Stimulated activated CD4-positive, alpha-beta T cell treated with anti-CD3 and anti-CD28 coated beads, Interleukin-2, amount 100 ng/mL, for 48 hours (primary cell): ENCODE measurements around the gene HRH4.

Experiments used
- DNase-seq, 2 donors: peaks; one replicate each; pipeline ENCODE4 v3.0.0-alpha.2; 2020

Gene HRH4

DNA sequence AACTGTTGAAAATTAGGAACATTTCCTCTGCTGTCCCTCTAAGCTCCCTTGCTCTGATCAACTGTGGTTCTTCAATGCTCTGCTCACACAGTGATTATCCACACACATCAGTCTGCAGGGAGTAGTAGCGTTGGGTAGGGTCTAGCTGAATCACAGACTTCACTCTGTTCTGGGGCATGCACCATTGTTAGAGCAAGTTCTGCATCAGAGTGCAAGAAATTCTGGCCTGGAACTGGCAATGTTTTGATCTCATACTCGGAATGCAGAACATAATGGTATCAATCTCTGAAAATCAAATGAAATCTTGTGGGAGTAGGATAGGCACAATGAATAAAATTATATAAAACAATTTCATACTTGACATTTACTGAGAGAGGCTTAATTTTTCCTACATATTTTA lies 55.3 kb downstream of the HRH4 start:
- DNase-seq = no peak

DNA sequence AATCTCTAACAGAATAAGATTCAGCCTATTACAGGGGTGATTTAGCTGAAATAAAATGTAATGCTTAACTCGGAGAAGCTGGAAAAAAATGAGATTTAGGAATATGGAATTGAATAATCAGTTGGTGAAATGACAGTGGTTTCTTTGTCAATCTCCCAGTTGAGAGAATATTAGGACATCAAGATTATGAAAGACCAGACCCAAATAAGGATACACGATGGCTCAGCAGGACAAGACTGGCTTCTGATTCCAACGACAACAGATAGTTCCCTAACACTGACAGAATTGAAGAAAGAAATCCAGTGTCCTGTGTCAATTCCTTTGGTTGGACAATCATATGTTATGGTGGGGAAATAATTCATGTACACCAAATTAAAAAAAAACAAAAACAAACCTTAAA lies 55.8 kb downstream of the HRH4 start:
- no peak for DNase-seq

GRCh38 chr18:24517554-24517953 lies 57.1 kb downstream of the HRH4 start:
- DNase-seq = no peak

DNA sequence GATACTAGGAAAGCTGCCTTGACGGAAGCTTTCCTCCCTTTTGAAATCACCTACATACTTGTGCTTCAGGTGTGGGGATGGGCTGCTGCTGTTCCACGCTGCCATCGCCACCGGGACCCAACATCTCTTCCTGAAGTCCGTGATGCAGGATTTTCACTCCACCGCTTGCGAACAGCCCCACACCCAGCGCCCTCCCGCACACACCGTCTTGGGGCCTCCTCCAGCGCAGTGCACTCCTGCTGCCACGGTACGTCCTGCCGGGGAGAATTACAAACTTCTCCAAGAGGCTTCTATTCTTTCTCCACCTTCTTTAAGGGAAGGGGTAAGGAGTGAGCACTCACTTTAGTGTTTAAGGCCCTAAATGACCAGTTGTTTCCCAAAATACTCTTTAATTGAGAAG lies 58.2 kb downstream of the HRH4 start:
- DNase-seq = no peak
